Keratinocyte (primary cell): ENCODE results near the gene MEX3C. TPM values are rescaled to one million over a fixed set of nuclear protein-coding genes. Genes with fewer than 3 reads are reported as not detected.

Experiments used
- DNase-seq: peaks from one replicate; pipeline ENCODE4 v3.0.0-alpha.2; 2011; ENCODE audit warnings: low read depth, missing footprints, low spot score
- FAIRE-seq: peaks from 2 replicates; lab custom pipeline; 2011; peaks lifted over from hg19 to GRCh38; lab: Jason Lieb, UNC
- H2AFZ ChIP-seq: 2 replicates; pipeline ENCODE4 v1.6.0; 2012; ENCODE audit warnings: low read length, control low read depth, inconsistent platforms; ENCODE audit not compliant: control insufficient read depth
- H3K27ac ChIP-seq: 2 replicates; pipeline ENCODE4 v1.5.1; 2011; ENCODE audit warnings: low read length; ENCODE audit not compliant: control insufficient read depth, insufficient read depth
- H3K27me3 ChIP-seq: 3 replicates; pipeline ENCODE4 v1.6.0; 2011; ENCODE audit warnings: low read length; ENCODE audit not compliant: control insufficient read depth, insufficient read depth; ENCODE audit errors: extremely low read depth
- H3K36me3 ChIP-seq, 2 experiments: 2 replicates in 1 of 2; 3 replicates in 1 of 2; pipeline ENCODE4 v1.5.1; 2011; ENCODE audit warnings: low read length in 2 of 2, mild to moderate bottlenecking in 1 of 2; ENCODE audit not compliant: control insufficient read depth in 2 of 2, insufficient read depth in 2 of 2; ENCODE audit errors: extremely low read depth in 1 of 2
- H3K4me1 ChIP-seq: 3 replicates; pipeline ENCODE4 v1.5.1; 2011; ENCODE audit warnings: low read length; ENCODE audit not compliant: control insufficient read depth, insufficient read depth; ENCODE audit errors: extremely low read depth
- H3K4me2 ChIP-seq: 3 replicates; pipeline ENCODE4 v1.6.0; 2011; ENCODE audit warnings: low read depth, low read length; ENCODE audit not compliant: control insufficient read depth, insufficient read depth; ENCODE audit errors: extremely low read depth
- H3K4me3 ChIP-seq, 3 experiments: fragments of 200-600 bp in 1 of 3; sonication (generic) in 1 of 3; 2 replicates in 2 of 3; 3 replicates in 1 of 3; pipeline ENCODE4 v1.5.1; 2011 to 2016; ENCODE audit warnings: low read length in 3 of 3, mild to moderate bottlenecking in 3 of 3, control low read depth in 2 of 3, inconsistent platforms in 1 of 3, low read depth in 1 of 3, mixed read lengths in 1 of 3, mixed run types in 1 of 3, moderate library complexity in 1 of 3; ENCODE audit not compliant: control insufficient read depth in 2 of 3, insufficient read depth in 2 of 3; ENCODE audit errors: extremely low read depth in 1 of 3
- H3K79me2 ChIP-seq: 2 replicates; pipeline ENCODE4 v1.6.0; 2012; ENCODE audit warnings: low read length; ENCODE audit not compliant: control insufficient read depth, insufficient read depth
- H3K9ac ChIP-seq: 3 replicates; pipeline ENCODE4 v1.6.0; 2011; ENCODE audit warnings: low read length; ENCODE audit not compliant: control insufficient read depth, insufficient read depth; ENCODE audit errors: extremely low read depth
- H3K9me1 ChIP-seq: 3 replicates; pipeline ENCODE4 v1.6.0; 2011; ENCODE audit warnings: low read length; ENCODE audit not compliant: control insufficient read depth, insufficient read depth; ENCODE audit errors: extremely low read depth
- H3K9me3 ChIP-seq: 2 replicates; pipeline ENCODE4 v1.5.1; 2012; ENCODE audit warnings: low read depth, low read length; ENCODE audit not compliant: control insufficient read depth
- H4K20me1 ChIP-seq: 3 replicates; pipeline ENCODE4 v1.6.0; 2011; ENCODE audit warnings: low read length; ENCODE audit not compliant: control insufficient read depth, insufficient read depth; ENCODE audit errors: extremely low read depth
- EZH2 ChIP-seq: IDR thresholded peaks from one replicate; pipeline ENCODE4 v1.6.1; 2012; ENCODE audit warnings: inconsistent platforms, mild to moderate bottlenecking, low read length, moderate library complexity
- dilution Hi-C: fragments of 300-500 bp; cut with MboI; formaldehyde crosslinking; loops from one replicate; pipeline ENCODE4 v1.7.0; 2020; ENCODE audit warnings: low sequenced_read_pairs; ENCODE audit not compliant: extremely low pct_ligation_motif_present
- polyA plus RNA-seq, 5 experiments: library from polyadenylated mRNA; depleted of rRNA in 3 of 5; stranded (reverse) in 3 of 5; stranded (forward) in 1 of 5; unstranded in 1 of 5; fragments of >200 nt; gene quantifications; 1 replicate in 1 of 5; 2 replicates in 3 of 5; 3 replicates in 1 of 5; pipeline versions ENCODE4 v1.2.1 to v1.2.3, GENCODE V29; 2011 to 2012; ENCODE audit warnings: missing spikeins in 2 of 5, low read depth in 1 of 5, low replicate concordance in 1 of 5
- TF ChIP-seq, protein P1 (sequence below), 3 experiments: IDR thresholded peaks in 1 of 3; conservative IDR thresholded peaks in 1 of 3; optimal IDR thresholded peaks in 1 of 3; 2 replicates in 2 of 3; 3 replicates in 1 of 3; pipeline versions ENCODE3 to v1.5.1; 2011; ENCODE audit warnings: low read length in 3 of 3, mild to moderate bottlenecking in 3 of 3, moderate library complexity in 2 of 3, control low read depth in 1 of 3, inconsistent platforms in 1 of 3; ENCODE audit not compliant: insufficient read depth in 2 of 3; ENCODE audit errors: extremely low read depth in 1 of 3

The MEX3C gene
- polyA plus RNA-seq, 1 donor (not counting 4 experiments of a cell fraction or from before 2014, with no cell fraction given): 75.1 TPM

DNA sequence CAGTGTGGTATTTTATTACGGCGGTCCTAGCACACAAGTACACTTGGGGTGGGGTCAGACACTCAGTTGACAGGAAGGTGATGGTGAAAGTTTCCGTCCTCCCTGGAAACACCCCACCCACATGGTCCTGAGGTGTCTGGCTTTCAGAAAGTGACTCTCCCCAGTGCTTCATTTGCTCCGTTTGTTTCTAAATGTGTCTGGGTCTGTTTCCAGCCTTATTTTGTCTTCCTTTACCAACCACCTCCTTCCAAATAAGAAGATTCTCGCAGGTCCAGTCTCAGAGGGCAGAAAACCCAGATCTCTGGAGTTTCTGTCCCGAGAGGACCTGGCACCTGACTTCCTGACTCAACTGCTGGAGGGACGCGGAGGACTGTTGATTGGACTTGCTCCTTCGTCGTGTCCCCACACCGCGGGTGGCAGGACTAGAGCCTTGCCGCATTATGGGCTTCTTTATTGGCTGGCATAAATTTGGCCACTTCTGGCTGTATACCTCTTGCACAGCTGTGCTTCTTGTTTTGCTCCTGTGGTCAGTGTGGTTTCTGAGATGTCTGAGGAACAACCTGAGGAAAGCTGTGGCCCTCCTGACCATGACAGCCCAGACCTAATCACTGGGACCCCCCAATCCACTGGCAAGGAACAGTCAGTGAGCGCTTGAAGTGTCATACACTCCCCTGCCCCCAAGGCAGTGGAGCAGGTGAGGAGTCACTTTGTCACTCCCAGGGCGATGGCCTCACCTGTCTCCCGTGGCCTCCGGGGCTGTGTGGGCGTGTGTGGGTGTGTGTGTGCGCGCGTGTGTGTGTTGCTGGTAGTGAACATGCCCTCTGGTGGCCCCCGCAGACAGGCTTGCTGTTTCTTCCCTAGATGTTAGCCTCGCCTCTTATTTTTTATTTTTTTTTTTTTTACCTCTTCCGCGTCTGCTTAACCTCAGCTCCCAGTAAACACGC, 45.6 kb downstream of the MEX3C start:
- Histone ChIP-seq H3K27me3 (no peaks in the 10 kb centered on the region), H3K4me1 (peaks cover 7% of the 10 kb centered on the region), H3K79me2 (no peaks in the 10 kb centered on the region), H3K4me3 (no peak overlapping the region), H3K9me1 (no peaks in the 10 kb centered on the region), H3K9me3 (no peaks in the 10 kb centered on the region), H2AFZ (no peak overlapping the region), H3K36me3 (no peaks in the 10 kb centered on the region), H3K4me2 (no peak overlapping the region), H4K20me1 (no peaks in the 10 kb centered on the region), H3K9ac (no peak overlapping the region), H3K27ac (no peak overlapping the region)
- dilution Hi-C loops: no loop called here
- FAIRE-seq: no peak
- TF ChIP-seq, protein P1, sequence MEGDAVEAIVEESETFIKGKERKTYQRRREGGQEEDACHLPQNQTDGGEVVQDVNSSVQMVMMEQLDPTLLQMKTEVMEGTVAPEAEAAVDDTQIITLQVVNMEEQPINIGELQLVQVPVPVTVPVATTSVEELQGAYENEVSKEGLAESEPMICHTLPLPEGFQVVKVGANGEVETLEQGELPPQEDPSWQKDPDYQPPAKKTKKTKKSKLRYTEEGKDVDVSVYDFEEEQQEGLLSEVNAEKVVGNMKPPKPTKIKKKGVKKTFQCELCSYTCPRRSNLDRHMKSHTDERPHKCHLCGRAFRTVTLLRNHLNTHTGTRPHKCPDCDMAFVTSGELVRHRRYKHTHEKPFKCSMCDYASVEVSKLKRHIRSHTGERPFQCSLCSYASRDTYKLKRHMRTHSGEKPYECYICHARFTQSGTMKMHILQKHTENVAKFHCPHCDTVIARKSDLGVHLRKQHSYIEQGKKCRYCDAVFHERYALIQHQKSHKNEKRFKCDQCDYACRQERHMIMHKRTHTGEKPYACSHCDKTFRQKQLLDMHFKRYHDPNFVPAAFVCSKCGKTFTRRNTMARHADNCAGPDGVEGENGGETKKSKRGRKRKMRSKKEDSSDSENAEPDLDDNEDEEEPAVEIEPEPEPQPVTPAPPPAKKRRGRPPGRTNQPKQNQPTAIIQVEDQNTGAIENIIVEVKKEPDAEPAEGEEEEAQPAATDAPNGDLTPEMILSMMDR (optimal IDR thresholded peaks at IDR 0.05 in 1 of 3, IDR thresholded peaks at IDR 0.05 in 1 of 3, conservative IDR thresholded peaks at IDR 0.05 in 1 of 3; ENCODE audit: extremely low read depth in 1 of 3, insufficient read depth in 2 of 3, low read length in 3 of 3): no peak
- no peak for DNase-seq

DNA sequence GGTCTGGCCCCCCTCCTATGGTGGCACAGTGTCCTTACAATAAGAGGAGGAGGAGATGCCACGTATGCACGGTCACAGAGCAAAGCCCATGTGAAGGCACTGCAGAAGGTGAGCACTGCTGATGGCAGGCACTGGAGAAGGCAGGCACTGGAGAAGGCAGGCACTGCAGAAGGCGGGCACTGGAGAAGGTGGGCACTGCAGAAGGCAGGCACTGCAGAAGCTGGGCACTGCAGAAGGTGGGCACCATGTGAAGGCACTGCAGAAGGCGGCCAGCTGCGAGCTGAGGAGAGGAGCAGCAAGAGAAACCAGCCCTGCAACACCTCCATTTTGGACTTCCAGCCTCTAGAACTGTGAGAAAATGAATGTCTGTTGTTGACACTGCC, 46.3 kb downstream of the MEX3C start:
- Histone ChIP-seq H4K20me1 (no peaks in the 10 kb centered on the region), H3K4me2 (no peak overlapping the region), H3K79me2 (no peaks in the 10 kb centered on the region), H3K9me1 (no peaks in the 10 kb centered on the region), H2AFZ (no peak overlapping the region), H3K9ac (no peak overlapping the region), H3K27me3 (no peaks in the 10 kb centered on the region), H3K4me1 (peaks cover 7% of the 10 kb centered on the region), H3K27ac (no peak overlapping the region), H3K9me3 (no peaks in the 10 kb centered on the region), H3K4me3 (no peak overlapping the region), H3K36me3 (no peaks in the 10 kb centered on the region)
- FAIRE-seq (no peak), DNase-seq (no peak)
- TF ChIP-seq EZH2: no peak
- TF ChIP-seq, protein P1 (optimal IDR thresholded peaks at IDR 0.05 in 1 of 3, IDR thresholded peaks at IDR 0.05 in 1 of 3, conservative IDR thresholded peaks at IDR 0.05 in 1 of 3; ENCODE audit: extremely low read depth in 1 of 3, insufficient read depth in 2 of 3, low read length in 3 of 3): no peak
- dilution Hi-C loops: no loop called here
